Panc1 (cell line): ENCODE measurements around the gene TUFM. TPM values are rescaled to one million over a fixed set of nuclear protein-coding genes. Genes with fewer than 3 reads are reported as not detected.
A peak's percentile ranks its signal among the peaks of the same experiment; 100 is the strongest.

ENCODE experiments used
- ATAC-seq: fragments of 200-7000 bp; cut with Tn5 transposase; 2 replicates; pipeline ENCODE4 v1.9.1; 2020; ENCODE audit warnings: mild to moderate bottlenecking, moderate library complexity
- BruUV-seq: library from RNA; stranded (reverse); fragments of 400-500 nt; replicated peaks from 2 replicates; lab custom pipeline; 2021; lab: Mats Ljungman, UMichigan
- CTCF ChIA-PET: fragments of 300-600 bp; sonication (Branson Sonifier 250); formaldehyde crosslinking; loops from one replicate; lab custom pipeline; 2022; ENCODE audit warnings: antibody characterized with exemption; lab: Charles Lee
- POLR2A ChIA-PET: fragments of 300-600 bp; sonication (Branson Sonifier 250); formaldehyde crosslinking; loops from one replicate; lab custom pipeline; 2022; ENCODE audit warnings: antibody characterized with exemption; lab: Charles Lee
- DNase-seq: peaks from one replicate; pipeline ENCODE4 v3.0.0-alpha.2; 2010; ENCODE audit warnings: low read depth, low spot score
- H3K27ac ChIP-seq: 2 replicates; pipeline ENCODE4 v1.5.1; 2011; ENCODE audit warnings: mild to moderate bottlenecking, low read length, inconsistent platforms
- H3K27me3 ChIP-seq: fragments of 200-500 bp; sonication (Bioruptor generic); 2 replicates; pipeline ENCODE4 v1.6.0; 2014; ENCODE audit warnings: low read length, inconsistent platforms; ENCODE audit not compliant: control insufficient read depth, insufficient read depth
- H3K36me3 ChIP-seq: fragments of 200-500 bp; sonication (Bioruptor generic); 2 replicates; pipeline ENCODE4 v1.5.1; 2014; ENCODE audit warnings: inconsistent platforms, mild to moderate bottlenecking, low read length, moderate library complexity; ENCODE audit not compliant: control insufficient read depth, insufficient read depth
- H3K4me1 ChIP-seq: 2 replicates; pipeline ENCODE4 v1.5.1; 2011; ENCODE audit warnings: inconsistent platforms, mild to moderate bottlenecking, low read length, moderate library complexity; ENCODE audit not compliant: control insufficient read depth, insufficient read depth
- H3K4me3 ChIP-seq, 2 experiments: 2 replicates each; pipeline ENCODE4 v1.5.1; 2011 to 2012; ENCODE audit warnings: low read depth in 2 of 2, low read length in 2 of 2, mild to moderate bottlenecking in 2 of 2, inconsistent platforms in 1 of 2, moderate library complexity in 1 of 2
- H3K9me3 ChIP-seq: fragments of 200-500 bp; sonication (Bioruptor generic); 2 replicates; pipeline ENCODE4 v1.5.1; 2014; ENCODE audit warnings: low read depth, mild to moderate bottlenecking, inconsistent platforms, low read length, moderate library complexity; ENCODE audit not compliant: control insufficient read depth, insufficient read depth
- POLR2AphosphoS5 ChIP-seq: IDR thresholded peaks from 2 replicates; pipeline ENCODE4 v1.6.1; 2012; ENCODE audit warnings: mild to moderate bottlenecking, low read depth, low read length, moderate library complexity
- SIN3A ChIP-seq: IDR thresholded peaks from 2 replicates; pipeline ENCODE4 v1.6.1; 2012; ENCODE audit warnings: low read depth, mild to moderate bottlenecking, low read length, moderate library complexity, borderline replicate concordance; ENCODE audit not compliant: insufficient read depth
- TCF7L2 ChIP-seq: IDR thresholded peaks from 2 replicates; pipeline ENCODE4 v1.6.1; 2011; ENCODE audit warnings: mild to moderate bottlenecking, low read depth, low read length, inconsistent platforms
- in situ Hi-C: cut with HindIII; loops from 2 replicates; pipeline ENCODE4 v1.10.0; 2016; ENCODE audit warnings: low sequenced_read_pairs, low pct_unique_long_range_greater_than_20kb
- intact Hi-C: fragments of 100-400 bp; cut with micrococcal nuclease; formaldehyde crosslinking; loops from one replicate; pipeline ENCODE4 v1.10.0; 2022; ENCODE audit not compliant: unreplicated experiment
- total RNA-seq: library from RNA; stranded (reverse); gene quantifications from one replicate; pipeline ENCODE4 v1.2.1, GENCODE V29; 2021; ENCODE audit not compliant: unreplicated experiment
- TF ChIP-seq, protein P1 (sequence below), 2 experiments: IDR thresholded peaks; 2 replicates each; pipeline ENCODE4 v1.6.1; 2011 to 2012; ENCODE audit warnings: low read depth in 2 of 2, control low read depth in 1 of 2, low read length in 1 of 2, mild to moderate bottlenecking in 1 of 2, moderate library complexity in 1 of 2; ENCODE audit not compliant: insufficient read depth in 1 of 2
- TF ChIP-seq, protein P2 (sequence below): fragments of 450-650 bp; IDR thresholded peaks from 2 replicates; pipeline ENCODE4 v1.5.1; 2017; ENCODE audit warnings: mild to moderate bottlenecking

TUFM gene
- total RNA-seq, 1 experiment from 2014 or later: 231 TPM

DNA sequence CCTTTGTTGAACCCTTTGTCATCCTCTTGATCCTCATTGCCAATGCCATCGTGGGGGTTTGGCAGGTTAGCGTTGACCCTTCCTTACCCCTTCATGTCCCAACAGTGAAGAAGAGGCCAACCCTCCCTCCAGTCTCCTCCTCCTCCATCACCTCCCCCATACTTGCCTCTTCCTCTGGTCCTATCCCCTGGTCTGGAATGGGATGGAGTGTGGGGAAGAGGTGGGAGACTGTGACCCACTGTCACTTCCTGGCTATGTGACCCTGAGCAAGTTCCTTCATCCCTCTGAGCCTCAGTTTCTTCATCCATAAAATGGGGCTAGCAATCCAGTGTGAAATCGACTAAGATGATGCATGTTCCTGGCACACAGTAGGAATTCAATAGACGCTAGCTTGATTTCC lies 34.8 kb upstream of the TUFM start:
- Histone ChIP-seq H3K27ac (no peak overlapping the region), H3K9me3 (no peaks in the 10 kb centered on the region), H3K4me3 (no peak overlapping the region), H3K36me3 (no peaks in the 10 kb centered on the region; the same call in 1 of the 2 replicates), H3K4me1 (peaks cover 21% of the 10 kb centered on the region), H3K27me3 (no peaks in the 10 kb centered on the region)
- intact Hi-C loops (no loop called here), in situ Hi-C loops (no loop called here)
- no TSS peak for BruUV-seq
- ATAC-seq (no peak), DNase-seq (no peak)
- TF ChIP-seq TCF7L2 (no peak), POLR2AphosphoS5 (no peak)
- TF ChIP-seq, protein P1, sequence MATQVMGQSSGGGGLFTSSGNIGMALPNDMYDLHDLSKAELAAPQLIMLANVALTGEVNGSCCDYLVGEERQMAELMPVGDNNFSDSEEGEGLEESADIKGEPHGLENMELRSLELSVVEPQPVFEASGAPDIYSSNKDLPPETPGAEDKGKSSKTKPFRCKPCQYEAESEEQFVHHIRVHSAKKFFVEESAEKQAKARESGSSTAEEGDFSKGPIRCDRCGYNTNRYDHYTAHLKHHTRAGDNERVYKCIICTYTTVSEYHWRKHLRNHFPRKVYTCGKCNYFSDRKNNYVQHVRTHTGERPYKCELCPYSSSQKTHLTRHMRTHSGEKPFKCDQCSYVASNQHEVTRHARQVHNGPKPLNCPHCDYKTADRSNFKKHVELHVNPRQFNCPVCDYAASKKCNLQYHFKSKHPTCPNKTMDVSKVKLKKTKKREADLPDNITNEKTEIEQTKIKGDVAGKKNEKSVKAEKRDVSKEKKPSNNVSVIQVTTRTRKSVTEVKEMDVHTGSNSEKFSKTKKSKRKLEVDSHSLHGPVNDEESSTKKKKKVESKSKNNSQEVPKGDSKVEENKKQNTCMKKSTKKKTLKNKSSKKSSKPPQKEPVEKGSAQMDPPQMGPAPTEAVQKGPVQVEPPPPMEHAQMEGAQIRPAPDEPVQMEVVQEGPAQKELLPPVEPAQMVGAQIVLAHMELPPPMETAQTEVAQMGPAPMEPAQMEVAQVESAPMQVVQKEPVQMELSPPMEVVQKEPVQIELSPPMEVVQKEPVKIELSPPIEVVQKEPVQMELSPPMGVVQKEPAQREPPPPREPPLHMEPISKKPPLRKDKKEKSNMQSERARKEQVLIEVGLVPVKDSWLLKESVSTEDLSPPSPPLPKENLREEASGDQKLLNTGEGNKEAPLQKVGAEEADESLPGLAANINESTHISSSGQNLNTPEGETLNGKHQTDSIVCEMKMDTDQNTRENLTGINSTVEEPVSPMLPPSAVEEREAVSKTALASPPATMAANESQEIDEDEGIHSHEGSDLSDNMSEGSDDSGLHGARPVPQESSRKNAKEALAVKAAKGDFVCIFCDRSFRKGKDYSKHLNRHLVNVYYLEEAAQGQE (IDR thresholded peaks at IDR 0.05; ENCODE audit: insufficient read depth in 1 of 2, low read depth in 2 of 2, low read length in 1 of 2): no peak
- CTCF ChIA-PET: no interaction called here
- POLR2A ChIA-PET: no interaction called here

GRCh38 chr16:28880589-28880915 lies 34.4 kb upstream of the TUFM start:
- Histone ChIP-seq H3K27ac (peak overlapping the region; percentile 61), H3K36me3 (no peaks in the 10 kb centered on the region; the same call in 1 of the 2 replicates), H3K9me3 (no peaks in the 10 kb centered on the region), H3K4me1 (peaks cover 25% of the 10 kb centered on the region), H3K4me3 (peak overlapping the region; percentile 70 to 76), H3K27me3 (no peaks in the 10 kb centered on the region)
- no TSS peak for BruUV-seq
- ATAC-seq (no peak), DNase-seq (no peak)
- ChIA-PET CTCF (no interaction called here), POLR2A (no interaction called here)
- in situ Hi-C loops (no loop called here), intact Hi-C loops (no loop called here)
- TF ChIP-seq TCF7L2: no peak
- TF ChIP-seq, protein P1 (IDR thresholded peaks at IDR 0.05; ENCODE audit: insufficient read depth in 1 of 2, low read depth in 2 of 2, low read length in 1 of 2): no peak
- TF ChIP-seq, protein P2, sequence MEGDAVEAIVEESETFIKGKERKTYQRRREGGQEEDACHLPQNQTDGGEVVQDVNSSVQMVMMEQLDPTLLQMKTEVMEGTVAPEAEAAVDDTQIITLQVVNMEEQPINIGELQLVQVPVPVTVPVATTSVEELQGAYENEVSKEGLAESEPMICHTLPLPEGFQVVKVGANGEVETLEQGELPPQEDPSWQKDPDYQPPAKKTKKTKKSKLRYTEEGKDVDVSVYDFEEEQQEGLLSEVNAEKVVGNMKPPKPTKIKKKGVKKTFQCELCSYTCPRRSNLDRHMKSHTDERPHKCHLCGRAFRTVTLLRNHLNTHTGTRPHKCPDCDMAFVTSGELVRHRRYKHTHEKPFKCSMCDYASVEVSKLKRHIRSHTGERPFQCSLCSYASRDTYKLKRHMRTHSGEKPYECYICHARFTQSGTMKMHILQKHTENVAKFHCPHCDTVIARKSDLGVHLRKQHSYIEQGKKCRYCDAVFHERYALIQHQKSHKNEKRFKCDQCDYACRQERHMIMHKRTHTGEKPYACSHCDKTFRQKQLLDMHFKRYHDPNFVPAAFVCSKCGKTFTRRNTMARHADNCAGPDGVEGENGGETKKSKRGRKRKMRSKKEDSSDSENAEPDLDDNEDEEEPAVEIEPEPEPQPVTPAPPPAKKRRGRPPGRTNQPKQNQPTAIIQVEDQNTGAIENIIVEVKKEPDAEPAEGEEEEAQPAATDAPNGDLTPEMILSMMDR: no peak
- TF ChIP-seq POLR2AphosphoS5: no peak
- no peak for TF ChIP-seq SIN3A
